GM21515 (cell line): Measurements from ENCODE around the gene GAA.

ENCODE experiments used
- ATAC-seq: cut with Tn5 transposase; IDR thresholded peaks from one replicate; pipeline ENCODE4 v1.9.1; 2021; ENCODE audit not compliant: unreplicated experiment

Gene GAA

DNA sequence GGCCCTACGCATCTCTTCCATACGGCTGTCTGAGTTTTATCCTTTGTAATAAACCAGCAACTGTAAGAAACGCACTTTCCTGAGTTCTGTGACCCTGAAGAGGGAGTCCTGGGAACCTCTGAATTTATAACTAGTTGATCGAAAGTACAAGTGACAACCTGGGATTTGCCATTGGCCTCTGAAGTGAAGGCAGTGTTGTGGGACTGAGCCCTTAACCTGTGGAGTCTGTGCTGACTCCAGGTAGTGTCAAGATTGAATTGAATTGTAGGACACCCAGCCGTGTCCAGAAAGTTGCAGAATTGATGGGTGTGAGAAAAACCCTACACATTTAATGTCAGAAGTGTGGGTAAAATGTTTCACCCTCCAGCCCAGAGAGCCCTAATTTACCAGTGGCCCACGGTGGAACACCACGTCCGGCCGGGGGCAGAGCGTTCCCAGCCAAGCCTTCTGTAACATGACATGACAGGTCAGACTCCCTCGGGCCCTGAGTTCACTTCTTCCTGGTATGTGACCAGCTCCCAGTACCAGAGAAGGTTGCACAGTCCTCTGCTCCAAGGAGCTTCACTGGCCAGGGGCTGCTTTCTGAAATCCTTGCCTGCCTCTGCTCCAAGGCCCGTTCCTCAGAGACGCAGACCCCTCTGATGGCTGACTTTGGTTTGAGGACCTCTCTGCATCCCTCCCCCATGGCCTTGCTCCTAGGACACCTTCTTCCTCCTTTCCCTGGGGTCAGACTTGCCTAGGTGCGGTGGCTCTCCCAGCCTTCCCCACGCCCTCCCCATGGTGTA, 1.5 kb downstream of the GAA start:
- ATAC-seq = no peak

DNA sequence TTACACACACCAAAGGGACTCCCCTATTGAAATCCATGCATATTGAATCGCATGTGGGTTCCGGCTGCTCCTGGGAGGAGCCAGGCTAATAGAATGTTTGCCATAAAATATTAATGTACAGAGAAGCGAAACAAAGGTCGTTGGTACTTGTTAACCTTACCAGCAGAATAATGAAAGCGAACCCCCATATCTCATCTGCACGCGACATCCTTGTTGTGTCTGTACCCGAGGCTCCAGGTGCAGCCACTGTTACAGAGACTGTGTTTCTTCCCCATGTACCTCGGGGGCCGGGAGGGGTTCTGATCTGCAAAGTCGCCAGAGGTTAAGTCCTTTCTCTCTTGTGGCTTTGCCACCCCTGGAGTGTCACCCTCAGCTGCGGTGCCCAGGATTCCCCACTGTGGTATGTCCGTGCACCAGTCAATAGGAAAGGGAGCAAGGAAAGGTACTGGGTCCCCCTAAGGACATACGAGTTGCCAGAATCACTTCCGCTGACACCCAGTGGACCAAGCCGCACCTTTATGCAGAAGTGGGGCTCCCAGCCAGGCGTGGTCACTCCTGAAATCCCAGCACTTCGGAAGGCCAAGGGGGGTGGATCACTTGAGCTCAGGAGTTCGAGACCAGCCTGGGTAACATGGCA, 2.2 kb downstream of the GAA start:
- ATAC-seq = no peak

DNA sequence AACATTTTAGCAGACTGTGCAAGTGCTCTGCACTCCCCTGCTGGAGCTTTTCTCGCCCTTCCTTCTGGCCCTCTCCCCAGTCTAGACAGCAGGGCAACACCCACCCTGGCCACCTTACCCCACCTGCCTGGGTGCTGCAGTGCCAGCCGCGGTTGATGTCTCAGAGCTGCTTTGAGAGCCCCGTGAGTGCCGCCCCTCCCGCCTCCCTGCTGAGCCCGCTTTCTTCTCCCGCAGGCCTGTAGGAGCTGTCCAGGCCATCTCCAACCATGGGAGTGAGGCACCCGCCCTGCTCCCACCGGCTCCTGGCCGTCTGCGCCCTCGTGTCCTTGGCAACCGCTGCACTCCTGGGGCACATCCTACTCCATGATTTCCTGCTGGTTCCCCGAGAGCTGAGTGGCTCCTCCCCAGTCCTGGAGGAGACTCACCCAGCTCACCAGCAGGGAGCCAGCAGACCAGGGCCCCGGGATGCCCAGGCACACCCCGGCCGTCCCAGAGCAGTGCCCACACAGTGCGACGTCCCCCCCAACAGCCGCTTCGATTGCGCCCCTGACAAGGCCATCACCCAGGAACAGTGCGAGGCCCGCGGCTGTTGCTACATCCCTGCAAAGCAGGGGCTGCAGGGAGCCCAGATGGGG, 3.1 kb downstream of the GAA start:
- ATAC-seq = no peak

DNA sequence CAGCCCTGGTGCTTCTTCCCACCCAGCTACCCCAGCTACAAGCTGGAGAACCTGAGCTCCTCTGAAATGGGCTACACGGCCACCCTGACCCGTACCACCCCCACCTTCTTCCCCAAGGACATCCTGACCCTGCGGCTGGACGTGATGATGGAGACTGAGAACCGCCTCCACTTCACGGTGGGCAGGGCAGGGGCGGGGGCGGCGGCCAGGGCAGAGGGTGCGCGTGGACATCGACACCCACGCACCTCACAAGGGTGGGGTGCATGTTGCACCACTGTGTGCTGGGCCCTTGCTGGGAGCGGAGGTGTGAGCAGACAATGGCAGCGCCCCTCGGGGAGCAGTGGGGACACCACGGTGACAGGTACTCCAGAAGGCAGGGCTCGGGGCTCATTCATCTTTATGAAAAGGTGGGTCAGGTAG, 3.6 kb downstream of the GAA start:
- no peak for ATAC-seq

DNA sequence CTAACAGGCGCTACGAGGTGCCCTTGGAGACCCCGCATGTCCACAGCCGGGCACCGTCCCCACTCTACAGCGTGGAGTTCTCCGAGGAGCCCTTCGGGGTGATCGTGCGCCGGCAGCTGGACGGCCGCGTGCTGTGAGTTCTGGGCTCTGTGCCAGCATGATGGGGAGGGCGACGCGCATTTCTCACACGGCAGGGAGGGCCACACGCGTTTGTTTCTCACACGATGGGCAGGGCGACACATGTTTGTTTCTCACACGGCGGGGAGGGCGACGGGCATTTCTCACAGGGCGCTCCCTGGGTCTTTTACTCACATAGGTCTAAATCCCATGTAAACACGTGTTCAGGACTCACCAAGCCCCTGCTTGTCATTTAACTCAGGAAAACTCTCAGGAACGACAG, 4.4 kb downstream of the GAA start:
- ATAC-seq = no peak

DNA sequence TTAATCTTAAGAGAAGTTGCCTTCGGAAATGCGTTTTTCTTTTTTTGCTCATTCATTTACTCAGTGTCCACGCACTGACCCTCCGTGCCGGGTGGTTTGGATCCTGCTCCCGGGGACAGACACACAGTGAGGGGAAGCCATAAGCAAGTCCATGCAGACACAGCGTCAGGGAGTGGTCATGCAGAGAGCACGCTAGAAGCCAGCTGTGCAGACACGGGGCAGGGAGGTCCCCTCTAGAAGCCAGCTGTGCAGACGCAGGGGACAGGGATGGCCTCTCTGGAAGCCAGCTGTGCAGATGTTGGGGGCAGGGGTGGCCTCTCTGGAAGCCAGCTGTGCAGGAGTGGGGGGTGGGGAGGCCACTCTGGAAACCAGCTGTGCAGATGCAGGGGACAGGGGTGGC, 4.8 kb downstream of the GAA start:
- ATAC-seq = no peak

DNA sequence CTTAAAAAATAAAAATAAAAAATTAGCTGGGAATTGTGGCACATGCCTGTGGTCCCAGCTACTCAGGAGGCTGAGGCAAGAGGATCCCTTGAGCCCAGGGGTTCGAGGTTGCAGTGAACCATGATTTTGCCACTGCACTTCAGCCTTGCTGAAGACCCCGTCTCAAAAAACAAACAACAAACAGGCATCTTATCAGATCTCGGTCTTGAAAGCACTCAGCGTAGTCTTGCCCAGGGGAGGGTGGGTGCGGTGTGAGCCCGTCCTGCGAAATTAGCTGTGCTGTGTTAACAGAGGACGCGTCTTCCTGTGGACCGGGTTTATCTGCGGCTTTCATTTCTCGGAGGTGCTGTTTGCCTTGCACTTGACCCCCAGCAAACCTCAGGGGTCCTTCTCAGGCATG, 5.4 kb downstream of the GAA start:
- no peak for ATAC-seq

DNA sequence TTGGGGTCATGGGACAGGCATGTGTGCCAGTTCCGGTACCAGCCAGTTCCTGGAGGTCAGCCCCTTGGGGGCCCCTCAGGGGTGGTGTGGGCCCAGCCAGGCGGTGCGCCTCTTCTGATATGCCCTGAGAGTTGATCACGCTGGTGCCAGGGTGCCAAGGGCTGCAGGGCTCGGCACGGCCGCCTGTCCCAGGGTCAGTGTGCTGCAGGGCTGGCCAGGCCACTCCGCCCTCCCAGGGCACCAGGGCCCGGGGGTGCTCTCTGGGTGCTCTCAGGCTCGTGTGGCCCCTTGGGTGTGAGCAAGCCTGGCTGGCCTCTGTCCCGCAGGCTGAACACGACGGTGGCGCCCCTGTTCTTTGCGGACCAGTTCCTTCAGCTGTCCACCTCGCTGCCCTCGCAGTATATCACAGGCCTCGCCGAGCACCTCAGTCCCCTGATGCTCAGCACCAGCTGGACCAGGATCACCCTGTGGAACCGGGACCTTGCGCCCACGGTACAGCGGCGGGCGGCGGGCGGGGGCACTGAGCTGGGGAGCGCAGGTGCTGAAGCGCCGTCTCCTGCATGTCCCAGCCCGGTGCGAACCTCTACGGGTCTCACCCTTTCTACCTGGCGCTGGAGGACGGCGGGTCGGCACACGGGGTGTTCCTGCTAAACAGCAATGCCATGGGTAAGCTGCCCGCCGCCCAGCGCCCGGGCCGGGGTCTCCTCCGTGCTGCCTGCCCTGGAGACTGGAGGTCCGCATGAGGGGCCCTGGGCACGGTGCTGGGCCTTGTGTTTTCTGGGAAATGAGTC, 6.0 kb downstream of the GAA start:
- no peak for ATAC-seq

DNA sequence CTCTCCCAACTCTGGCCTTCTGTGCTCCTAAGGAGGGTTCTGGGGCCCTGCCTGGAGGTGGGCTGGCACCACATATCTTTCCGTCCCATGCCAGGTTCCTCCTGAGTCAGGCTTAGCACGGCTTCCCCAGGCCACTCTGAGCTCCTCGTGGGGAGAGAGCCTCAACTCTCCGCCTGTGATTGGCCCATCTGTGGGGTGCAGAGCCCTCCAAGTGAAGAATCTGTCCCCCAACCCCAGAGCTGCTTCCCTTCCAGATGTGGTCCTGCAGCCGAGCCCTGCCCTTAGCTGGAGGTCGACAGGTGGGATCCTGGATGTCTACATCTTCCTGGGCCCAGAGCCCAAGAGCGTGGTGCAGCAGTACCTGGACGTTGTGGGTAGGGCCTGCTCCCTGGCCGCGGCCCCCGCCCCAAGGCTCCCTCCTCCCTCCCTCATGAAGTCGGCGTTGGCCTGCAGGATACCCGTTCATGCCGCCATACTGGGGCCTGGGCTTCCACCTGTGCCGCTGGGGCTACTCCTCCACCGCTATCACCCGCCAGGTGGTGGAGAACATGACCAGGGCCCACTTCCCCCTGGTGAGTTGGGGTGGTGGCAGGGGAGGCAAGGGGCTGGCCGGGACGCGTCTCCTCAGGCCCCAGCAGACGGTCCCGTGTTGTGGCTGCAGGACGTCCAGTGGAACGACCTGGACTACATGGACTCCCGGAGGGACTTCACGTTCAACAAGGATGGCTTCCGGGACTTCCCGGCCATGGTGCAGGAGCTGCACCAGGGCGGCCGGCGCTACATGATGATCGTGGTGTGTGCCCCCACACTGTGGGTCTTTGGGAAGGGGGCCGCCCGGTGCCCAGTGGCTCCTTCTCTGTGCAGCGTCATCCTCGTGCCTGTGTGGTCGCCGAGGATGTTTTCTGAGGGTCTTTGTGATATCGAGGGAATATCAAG, 6.9 kb downstream of the GAA start:
- no peak for ATAC-seq

DNA sequence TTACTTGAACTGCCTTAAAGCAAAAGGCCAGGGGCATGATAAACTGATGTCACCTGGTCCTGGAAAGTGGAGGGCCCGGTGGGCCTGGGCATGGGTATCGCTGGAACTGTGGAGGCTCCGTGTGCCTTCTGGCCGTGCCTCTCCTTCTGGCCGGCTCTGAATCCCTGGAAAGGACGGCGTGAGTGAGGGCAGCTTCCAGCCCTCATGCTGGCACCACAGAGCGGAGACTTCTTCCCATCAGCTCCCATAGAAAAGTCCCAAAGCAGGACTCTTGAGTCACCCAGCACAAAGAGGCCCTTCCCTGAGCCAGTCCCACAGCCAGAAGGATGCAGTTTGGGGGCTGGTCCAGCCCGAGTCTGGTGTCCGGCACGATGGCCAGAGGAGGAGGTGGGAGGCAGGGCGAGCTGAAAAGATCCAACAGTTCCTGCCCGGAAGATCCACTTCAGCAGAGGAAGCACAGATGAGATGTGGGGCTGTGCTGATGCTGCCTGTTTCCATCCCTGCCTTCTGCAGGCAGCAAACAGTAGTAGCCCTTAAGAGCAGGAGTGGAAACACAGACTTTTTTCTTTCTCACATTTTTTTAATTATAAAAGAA, 7.8 kb downstream of the GAA start:
- ATAC-seq = no peak

DNA sequence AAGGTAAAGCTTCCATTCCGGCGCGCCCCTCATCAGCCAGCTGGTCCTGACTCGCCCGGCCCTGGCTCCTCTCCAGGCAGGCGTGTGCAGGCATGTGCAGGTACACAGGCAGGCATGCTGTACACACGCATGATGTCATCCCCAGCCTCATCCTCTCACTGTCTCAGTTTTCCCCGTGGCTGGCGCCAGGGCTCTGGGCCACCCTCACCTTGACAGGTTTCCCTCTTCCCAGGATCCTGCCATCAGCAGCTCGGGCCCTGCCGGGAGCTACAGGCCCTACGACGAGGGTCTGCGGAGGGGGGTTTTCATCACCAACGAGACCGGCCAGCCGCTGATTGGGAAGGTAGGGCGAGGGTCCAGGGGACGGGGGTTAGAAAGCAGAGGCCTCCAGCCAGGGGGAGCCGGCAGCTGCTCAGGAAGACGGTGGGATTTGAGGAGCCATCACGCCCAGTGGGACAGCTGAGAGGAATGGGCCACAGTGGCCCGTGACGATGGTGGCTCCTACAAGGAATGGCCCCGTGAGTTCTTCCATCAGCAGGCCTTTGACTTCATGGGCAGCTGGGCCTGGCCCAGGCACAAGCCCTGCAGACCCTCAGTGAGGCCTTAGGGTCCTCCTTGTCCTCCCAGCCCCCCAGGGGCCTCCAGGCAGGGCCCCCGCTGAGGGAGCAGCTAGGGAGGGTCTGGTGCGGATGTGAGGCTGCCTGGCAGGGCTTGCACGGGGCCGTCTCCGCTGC, 8.5 kb downstream of the GAA start:
- no peak for ATAC-seq

DNA sequence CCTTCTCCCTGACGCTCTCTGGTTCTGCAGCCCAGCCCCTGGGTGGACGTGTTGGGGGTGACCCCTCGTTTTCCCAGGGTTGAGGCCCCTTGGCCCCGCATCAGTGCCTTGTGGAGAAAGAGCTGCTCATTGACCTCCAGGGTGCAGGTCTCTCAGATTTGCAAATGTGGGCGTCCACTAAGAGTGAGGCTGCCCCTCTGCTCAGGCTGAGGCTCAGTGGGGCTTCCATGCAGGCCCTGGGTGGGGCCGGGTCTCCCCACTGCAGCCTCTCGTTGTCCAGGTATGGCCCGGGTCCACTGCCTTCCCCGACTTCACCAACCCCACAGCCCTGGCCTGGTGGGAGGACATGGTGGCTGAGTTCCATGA, 9.0 kb downstream of the GAA start:
- no peak for ATAC-seq

DNA sequence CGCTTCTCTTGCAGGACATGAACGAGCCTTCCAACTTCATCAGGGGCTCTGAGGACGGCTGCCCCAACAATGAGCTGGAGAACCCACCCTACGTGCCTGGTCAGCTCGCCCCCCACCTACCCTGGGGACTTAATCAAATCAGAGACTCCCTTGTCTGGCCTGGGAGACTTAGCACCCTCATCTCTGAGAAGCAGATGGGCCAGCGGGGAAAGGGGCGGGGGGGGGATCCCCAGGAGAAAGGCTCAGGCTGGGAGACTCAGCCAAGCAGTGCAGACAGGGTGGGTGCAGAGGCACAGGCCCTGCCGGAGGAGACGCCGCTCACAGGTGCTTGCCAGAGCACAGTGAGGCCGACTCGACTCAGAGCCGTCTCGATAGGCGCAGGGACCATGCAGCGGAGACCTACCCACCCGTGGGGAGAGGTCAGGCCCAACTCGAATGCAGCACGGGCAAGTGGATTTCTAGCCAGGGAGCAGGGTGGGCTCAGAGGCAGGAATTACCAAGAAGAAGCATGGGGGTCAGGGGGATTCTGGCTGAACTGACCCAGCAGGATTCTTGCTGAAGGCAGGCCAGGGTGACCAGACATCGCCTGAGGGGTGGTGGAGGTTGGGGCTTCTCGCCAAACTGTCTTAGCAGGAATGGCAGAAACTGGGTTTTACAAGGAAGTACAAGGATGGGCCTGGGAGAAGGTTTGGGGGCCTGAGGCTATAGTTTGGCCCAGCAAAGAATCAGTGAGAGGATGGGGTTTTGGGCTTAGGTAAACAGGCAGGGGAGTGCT, 9.7 kb downstream of the GAA start:
- ATAC-seq = no peak

DNA sequence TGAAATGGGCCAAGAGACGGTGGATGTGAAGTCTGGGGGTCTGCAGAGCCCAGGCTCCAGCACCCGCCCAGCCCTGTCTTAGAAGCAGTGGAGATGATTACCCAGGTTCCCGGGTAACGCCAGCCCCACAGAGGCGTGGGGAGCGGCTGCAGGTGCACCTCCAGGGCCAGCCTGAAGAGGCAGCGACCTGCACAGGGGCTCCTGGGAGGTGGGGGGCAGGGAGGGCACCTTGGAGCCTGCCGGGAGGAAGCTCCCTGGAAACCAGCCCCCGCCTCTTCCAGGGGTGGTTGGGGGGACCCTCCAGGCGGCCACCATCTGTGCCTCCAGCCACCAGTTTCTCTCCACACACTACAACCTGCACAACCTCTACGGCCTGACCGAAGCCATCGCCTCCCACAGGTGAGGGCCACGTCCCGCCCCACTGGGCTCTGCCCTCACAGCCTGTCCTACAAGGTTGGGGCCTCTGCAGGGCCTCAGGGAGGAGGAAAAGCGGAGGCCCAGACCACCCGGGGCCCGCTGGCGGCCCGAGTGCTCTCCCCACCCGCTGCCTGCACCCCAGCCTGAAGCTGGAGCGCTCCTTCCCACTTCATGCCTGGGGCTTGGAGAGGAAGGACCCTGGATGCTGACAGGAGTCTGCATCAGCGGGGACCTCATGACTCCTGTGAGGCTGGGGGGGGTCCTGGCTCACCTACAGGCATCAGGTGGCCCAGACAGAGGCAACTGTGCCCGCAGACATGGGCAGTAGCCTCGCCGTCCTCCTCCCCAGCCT, 10.5 kb downstream of the GAA start:
- no peak for ATAC-seq

DNA sequence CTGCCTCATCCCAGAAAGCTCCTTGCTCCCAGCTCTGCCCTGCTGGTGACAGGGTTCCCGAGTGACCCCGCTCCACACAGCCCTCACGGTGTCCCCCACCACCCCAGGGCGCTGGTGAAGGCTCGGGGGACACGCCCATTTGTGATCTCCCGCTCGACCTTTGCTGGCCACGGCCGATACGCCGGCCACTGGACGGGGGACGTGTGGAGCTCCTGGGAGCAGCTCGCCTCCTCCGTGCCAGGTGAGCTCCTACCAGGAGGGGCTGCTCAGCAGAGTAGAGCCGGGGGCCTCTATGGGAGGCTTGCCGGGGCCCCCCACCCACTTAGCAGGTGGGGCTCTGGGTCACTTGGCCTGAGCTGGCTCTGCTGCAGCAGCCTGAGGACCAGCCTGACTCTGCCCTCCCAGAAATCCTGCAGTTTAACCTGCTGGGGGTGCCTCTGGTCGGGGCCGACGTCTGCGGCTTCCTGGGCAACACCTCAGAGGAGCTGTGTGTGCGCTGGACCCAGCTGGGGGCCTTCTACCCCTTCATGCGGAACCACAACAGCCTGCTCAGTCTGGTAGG, 11.2 kb downstream of the GAA start:
- ATAC-seq = no peak

DNA sequence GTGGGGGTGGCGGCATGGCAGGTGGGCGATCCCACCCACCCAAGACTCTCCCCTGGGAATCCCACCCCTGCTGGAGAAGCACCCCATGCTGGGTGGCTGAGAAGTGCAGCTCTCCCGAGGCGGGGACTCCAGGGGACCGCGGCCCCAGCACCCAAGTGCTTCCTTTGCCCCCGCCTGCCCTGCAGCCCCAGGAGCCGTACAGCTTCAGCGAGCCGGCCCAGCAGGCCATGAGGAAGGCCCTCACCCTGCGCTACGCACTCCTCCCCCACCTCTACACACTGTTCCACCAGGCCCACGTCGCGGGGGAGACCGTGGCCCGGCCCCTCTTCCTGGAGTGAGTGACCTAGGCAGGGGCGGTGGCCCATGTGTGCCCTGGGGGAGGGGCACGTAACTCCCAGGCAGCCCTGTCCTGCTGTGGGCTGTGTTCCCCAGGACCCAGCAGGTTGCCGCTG, 11.7 kb downstream of the GAA start:
- no peak for ATAC-seq

DNA sequence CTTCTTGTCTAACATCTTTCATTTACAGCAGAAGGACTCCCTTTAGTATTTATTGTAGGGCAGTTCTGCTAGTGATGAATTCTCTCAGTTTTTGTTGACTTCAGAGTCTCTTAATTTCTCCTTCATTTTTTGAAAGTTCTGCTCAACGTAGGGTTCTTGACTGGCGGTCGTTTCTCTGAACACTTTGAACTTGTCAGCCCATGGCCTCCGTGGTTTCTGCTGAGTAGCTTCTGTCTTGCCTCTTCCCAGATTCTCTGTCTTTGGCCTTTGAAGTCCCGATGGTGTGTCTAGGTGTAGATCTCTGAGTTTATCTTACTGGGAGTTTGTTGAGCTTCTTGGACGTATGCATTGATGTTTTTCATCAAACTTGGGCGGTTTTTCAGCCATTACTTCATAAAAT, 13.4 kb downstream of the GAA start:
- no peak for ATAC-seq

DNA sequence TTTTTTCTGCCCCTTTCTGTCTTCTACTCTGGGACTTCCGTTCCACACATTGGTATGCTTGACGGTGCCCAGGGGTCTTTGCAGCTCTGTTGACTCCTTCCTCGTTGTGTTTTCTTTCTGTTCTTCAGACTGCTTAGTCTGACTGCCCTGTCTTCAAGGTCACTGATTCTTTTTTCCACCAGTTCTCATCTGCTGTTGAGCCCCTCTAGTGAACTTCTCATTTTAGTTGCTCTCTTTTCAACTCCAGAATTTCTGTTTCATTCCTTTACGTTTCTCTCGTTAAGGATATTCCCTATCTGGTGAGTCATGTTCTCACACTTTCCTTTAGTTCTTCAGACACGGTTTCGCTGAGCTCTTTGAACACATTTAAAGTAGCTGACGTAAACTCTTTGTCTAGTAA, 13.8 kb downstream of the GAA start:
- no peak for ATAC-seq
